Smooth muscle cell (in vitro differentiated cells): Measurements from ENCODE around the gene SPHKAP. TPM values are rescaled to one million over a fixed set of nuclear protein-coding genes. Genes with fewer than 3 reads are reported as not detected.
"Not testable (repeated sequence)": the region's sequence is repeated elsewhere in the genome, so short reads cannot be mapped to it uniquely, and the experiment has no call there.

Source experiments
- DNase-seq: peaks from one replicate; lab custom pipeline; 2025; ENCODE audit not compliant: unreplicated experiment; lab: John Stamatoyannopoulos, UW
- H2AFZ ChIP-seq: fragments of 200-600 bp; sonication (generic); 2 replicates; pipeline ENCODE4 v1.6.0; 2016; ENCODE audit warnings: antibody characterized with exemption, low read depth, mild to moderate bottlenecking
- H3F3A ChIP-seq: fragments of 200-600 bp; sonication (generic); 2 replicates; pipeline ENCODE4 v1.6.0; 2017; ENCODE audit warnings: antibody characterized with exemption, low read depth
- H3K27ac ChIP-seq: fragments of 200-600 bp; sonication (generic); 2 replicates; pipeline ENCODE4 v1.5.1; 2016; ENCODE audit warnings: low read depth, mild to moderate bottlenecking
- H3K27me3 ChIP-seq: fragments of 200-600 bp; sonication (generic); 2 replicates; pipeline ENCODE4 v1.6.1; 2016; ENCODE audit warnings: low read depth, mild to moderate bottlenecking
- H3K36me3 ChIP-seq: fragments of 200-600 bp; sonication (generic); 2 replicates; pipeline ENCODE4 v1.5.1; 2016; ENCODE audit warnings: low read depth
- H3K4me1 ChIP-seq: fragments of 200-600 bp; sonication (generic); 2 replicates; pipeline ENCODE4 v1.5.1; 2016; ENCODE audit warnings: low read depth
- H3K4me2 ChIP-seq: fragments of 200-600 bp; sonication (generic); 2 replicates; pipeline ENCODE4 v1.6.0; 2016; ENCODE audit warnings: mild to moderate bottlenecking
- H3K4me3 ChIP-seq: fragments of 200-600 bp; sonication (generic); 2 replicates; pipeline ENCODE4 v1.5.1; 2016; ENCODE audit warnings: mild to moderate bottlenecking
- H3K79me2 ChIP-seq: fragments of 200-600 bp; sonication (generic); 2 replicates; pipeline ENCODE4 v1.6.0; 2016; ENCODE audit warnings: low read depth, mild to moderate bottlenecking
- H3K9ac ChIP-seq: fragments of 200-600 bp; sonication (generic); 2 replicates; pipeline ENCODE4 v1.6.0; 2016; ENCODE audit warnings: low read depth
- H3K9me3 ChIP-seq: fragments of 200-600 bp; sonication (generic); replicated peaks from 2 replicates; pipeline ENCODE4 v1.5.1; 2016; ENCODE audit warnings: low read depth
- H4K20me1 ChIP-seq: fragments of 200-600 bp; sonication (generic); 2 replicates; pipeline ENCODE4 v1.6.0; 2016; ENCODE audit warnings: low read depth
- CTCF ChIP-seq: fragments of 200-600 bp; sonication (generic); IDR thresholded peaks from 2 replicates; pipeline ENCODE4 v1.5.1; 2017; ENCODE audit warnings: borderline replicate concordance, mild to moderate bottlenecking, antibody characterized with exemption; ENCODE audit not compliant: insufficient read depth, poor library complexity, severe bottlenecking
- WGBS: methylation state at CpG from one replicate; pipeline ENCODE4 v1.1.7; 2016; ENCODE audit warnings: low lambda C conversion rate; 5-methylcytosine and 5-hydroxymethylcytosine counted together
- polyA plus RNA-seq: library from polyadenylated mRNA; unstranded; fragments of >200 nt; fragmentation: Nextera tagmentation; extraction: Ambion mirVana; gene quantifications from 2 replicates; pipeline ENCODE4 v1.2.1, GENCODE V29; 2016
- total RNA-seq: library from RNA; depleted of rRNA; stranded (reverse); fragments of >200 nt; gene quantifications from 2 replicates; pipeline ENCODE4 v1.2.3, GENCODE V29; 2014

The SPHKAP gene, protein sequence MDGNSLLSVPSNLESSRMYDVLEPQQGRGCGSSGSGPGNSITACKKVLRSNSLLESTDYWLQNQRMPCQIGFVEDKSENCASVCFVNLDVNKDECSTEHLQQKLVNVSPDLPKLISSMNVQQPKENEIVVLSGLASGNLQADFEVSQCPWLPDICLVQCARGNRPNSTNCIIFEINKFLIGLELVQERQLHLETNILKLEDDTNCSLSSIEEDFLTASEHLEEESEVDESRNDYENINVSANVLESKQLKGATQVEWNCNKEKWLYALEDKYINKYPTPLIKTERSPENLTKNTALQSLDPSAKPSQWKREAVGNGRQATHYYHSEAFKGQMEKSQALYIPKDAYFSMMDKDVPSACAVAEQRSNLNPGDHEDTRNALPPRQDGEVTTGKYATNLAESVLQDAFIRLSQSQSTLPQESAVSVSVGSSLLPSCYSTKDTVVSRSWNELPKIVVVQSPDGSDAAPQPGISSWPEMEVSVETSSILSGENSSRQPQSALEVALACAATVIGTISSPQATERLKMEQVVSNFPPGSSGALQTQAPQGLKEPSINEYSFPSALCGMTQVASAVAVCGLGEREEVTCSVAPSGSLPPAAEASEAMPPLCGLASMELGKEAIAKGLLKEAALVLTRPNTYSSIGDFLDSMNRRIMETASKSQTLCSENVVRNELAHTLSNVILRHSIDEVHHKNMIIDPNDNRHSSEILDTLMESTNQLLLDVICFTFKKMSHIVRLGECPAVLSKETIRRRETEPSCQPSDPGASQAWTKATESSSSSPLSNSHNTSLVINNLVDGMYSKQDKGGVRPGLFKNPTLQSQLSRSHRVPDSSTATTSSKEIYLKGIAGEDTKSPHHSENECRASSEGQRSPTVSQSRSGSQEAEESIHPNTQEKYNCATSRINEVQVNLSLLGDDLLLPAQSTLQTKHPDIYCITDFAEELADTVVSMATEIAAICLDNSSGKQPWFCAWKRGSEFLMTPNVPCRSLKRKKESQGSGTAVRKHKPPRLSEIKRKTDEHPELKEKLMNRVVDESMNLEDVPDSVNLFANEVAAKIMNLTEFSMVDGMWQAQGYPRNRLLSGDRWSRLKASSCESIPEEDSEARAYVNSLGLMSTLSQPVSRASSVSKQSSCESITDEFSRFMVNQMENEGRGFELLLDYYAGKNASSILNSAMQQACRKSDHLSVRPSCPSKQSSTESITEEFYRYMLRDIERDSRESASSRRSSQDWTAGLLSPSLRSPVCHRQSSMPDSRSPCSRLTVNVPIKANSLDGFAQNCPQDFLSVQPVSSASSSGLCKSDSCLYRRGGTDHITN (N-terminal part only)
- total RNA-seq (not detected in 2 replicates), polyA plus RNA-seq (not detected in 2 replicates)

DNA sequence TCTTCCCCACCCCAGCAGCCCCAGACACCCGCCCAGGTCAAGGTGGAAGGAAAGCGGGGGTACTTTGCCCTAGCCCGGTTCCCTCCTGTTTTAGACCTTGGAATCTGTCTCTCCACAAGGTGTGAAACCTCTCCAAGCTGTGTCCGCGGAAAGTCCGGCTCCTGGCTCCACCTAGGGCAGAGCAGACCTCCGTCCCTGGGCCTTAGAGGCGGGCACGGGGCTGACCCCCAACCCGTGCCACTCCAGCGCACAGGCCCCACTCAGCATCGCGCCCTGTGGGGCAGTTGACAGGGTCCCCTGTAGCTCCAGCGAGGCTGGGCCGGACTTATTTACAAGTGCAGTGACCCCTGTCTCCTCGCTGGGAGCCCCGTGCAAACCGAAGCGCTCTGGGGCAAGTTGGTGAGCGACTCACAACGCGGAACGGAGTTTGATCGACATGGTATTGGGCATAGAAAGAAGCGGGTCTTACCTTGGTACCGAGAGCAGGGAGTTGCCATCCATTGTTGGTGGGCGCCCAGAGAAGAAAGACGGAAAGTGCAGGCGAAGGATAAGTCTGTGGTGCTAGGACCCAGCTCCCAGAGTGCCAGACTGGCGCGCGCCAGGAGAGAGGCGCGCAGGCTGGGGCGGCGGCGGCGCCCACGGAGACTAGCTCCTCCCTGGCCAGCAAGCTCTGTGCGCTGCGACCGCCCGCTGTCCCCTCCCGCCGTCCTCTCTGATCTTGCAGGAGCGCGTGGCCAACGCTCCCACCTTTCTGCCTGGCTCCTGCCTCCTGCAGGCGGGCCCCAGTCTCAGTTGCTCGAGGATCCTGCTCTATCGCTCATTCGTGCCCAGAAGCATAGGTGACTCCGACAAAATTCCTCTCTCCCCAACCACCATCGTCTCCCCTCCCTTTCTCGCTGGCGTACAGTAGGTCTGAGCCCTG lies at the start of gene SPHKAP:
TSS of gene SPHKAP (minus strand) at position 590 of the 922 bp plus-strand sequence. CDS start at position 501, 89 bp downstream.
- Histone ChIP-seq H2AFZ (no peak within 1 kb of the TSS), H3K79me2 (no peaks in the 10 kb centered on the region), H3K27me3 (peaks cover 61% of the 10 kb centered on the region), H3K4me1 (no peaks in the 10 kb centered on the region), H3K4me3 (peak within 1 kb of the TSS; percentile 21), H3F3A (no peaks in the 10 kb centered on the region), H3K36me3 (no peaks in the 10 kb centered on the region), H3K9me3 (no peaks in the 10 kb centered on the region), H3K27ac (no peak within 1 kb of the TSS), H3K9ac (no peak within 1 kb of the TSS), H4K20me1 (no peaks in the 10 kb centered on the region), H3K4me2 (peak within 1 kb of the TSS; percentile 71)
- WGBS, result 3% methylated on average over 52 of the region's 56 CpGs
- DNase-seq, result no peak
- no peak for TF ChIP-seq CTCF

DNA sequence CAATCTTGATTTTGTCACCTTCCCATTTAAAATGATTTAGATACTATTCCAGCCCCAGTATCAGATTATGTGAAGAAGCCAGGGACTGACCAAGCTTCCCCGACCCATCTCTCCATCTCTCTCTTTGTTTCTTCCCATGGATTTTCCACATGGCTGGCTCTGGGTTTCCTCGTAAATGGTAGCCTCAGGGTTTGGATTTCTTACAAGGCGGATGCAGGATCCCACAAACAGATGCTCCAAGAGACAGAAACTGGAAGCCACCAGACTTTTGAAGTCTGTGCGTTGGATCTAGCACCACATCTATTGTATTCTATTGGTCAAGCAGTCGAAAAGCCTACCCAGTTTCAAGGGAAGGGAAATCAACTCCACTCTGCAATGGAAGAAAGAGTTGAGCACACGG lies 46.0 kb upstream of the SPHKAP start:
- H3F3A ChIP-seq, result no peaks in the 10 kb centered on the region
- no peak for DNase-seq
- no peak overlapping the region for H2AFZ ChIP-seq
- H3K4me2 ChIP-seq, result no peak overlapping the region
- H3K27me3 ChIP-seq, result no peaks in the 10 kb centered on the region
- H3K9me3 ChIP-seq, result no peaks in the 10 kb centered on the region
- no peaks in the 10 kb centered on the region for H3K36me3 ChIP-seq
- H3K27ac ChIP-seq, result no peak overlapping the region
- H4K20me1 ChIP-seq, result no peaks in the 10 kb centered on the region
- no peak for TF ChIP-seq CTCF
- no peak overlapping the region for H3K4me3 ChIP-seq
- 78% methylated on average over 6 of the region's 6 CpGs for WGBS
- H3K9ac ChIP-seq, result no peak overlapping the region
- no peaks in the 10 kb centered on the region for H3K79me2 ChIP-seq
- H3K4me1 ChIP-seq, result no peaks in the 10 kb centered on the region

DNA sequence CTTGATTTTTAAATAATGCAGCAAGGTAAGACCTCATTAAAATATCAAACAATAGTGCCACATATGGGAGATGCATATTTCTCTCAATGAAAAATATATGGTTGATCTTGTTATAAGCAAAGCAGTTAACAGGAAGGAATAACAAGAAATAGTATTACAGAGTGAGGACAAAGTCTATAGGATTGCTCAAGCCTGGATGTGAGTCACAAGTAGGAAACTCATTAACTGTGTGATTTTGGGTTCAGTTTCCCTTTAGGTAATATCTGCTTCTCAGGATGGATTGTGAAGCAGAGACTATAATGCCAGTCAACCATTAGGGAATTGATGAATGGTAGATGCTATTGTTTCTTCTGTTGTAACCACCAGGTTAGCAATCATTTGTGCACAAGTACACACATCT lies 42.9 kb upstream of the SPHKAP start:
- no peaks in the 10 kb centered on the region for H4K20me1 ChIP-seq
- H3K79me2 ChIP-seq, result no peaks in the 10 kb centered on the region
- H3K4me1 ChIP-seq, result no peaks in the 10 kb centered on the region
- H3K27ac ChIP-seq, result no peak overlapping the region
- no peaks in the 10 kb centered on the region for H3K27me3 ChIP-seq
- H3K36me3 ChIP-seq, result no peaks in the 10 kb centered on the region
- H2AFZ ChIP-seq, result no peak overlapping the region
- no peak overlapping the region for H3K4me3 ChIP-seq
- H3K9ac ChIP-seq, result no peak overlapping the region
- H3F3A ChIP-seq, result no peaks in the 10 kb centered on the region
- DNase-seq, result no peak
- H3K9me3 ChIP-seq, result no peaks in the 10 kb centered on the region
- no peak for TF ChIP-seq CTCF
- no peak overlapping the region for H3K4me2 ChIP-seq

DNA sequence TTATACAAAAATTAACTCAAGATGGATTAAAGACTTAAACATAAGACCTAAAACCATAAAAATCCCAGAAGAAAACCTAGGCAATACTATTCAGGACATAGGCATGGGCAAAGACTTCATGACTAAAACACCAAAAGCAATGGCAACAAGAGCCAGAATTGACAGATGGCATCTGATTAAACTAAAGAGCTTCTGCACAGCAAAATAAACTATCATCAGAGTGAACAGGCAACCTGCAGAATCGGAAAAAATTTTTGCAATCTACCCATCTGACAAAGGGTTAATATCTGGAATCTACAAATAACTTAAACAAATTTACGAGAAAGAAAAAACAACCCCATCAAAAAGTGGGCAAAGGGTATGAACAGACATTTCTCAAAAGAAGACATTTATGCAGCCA lies 37.1 kb upstream of the SPHKAP start:
- not testable (repeated sequence) for H2AFZ ChIP-seq, H3K36me3 ChIP-seq, DNase-seq, H3K4me1 ChIP-seq, H3F3A ChIP-seq, H3K9ac ChIP-seq, H3K27ac ChIP-seq, H3K4me3 ChIP-seq, H3K9me3 ChIP-seq, H3K79me2 ChIP-seq, H4K20me1 ChIP-seq, H3K4me2 ChIP-seq, H3K27me3 ChIP-seq
- 88% methylated on average over 2 of the region's 2 CpGs for WGBS
